ENCODE measurements around the gene AOX1. TPM values are rescaled to one million over a fixed set of nuclear protein-coding genes. Genes with fewer than 3 reads are reported as not detected.

AOX1 gene
- total and polyA plus RNA-seq, 10 of the 15 experiments (the other 5 are each of a cell fraction or from before 2014, with no cell fraction given): 0.03 to 0.56 (median 0.19) TPM; not detected in 6

DNA sequence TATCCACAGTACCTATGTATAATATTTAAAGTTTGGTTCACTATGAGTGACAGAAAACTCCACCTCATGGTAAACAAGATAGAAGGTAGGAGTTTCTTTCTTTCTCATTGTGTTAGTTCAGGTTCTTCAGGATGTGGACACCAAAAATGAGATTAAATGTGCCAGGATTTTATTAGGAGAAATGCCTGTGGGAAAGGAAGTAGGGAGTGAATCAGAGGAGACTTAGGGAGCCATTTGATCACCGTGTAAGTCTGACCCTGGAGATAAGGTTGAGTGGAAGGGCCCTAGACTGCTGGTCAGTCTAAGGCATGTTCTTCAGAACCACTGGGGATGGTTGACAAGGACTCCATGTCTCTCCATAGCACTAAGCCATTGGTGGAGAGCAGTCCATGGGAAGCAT lies 8.1 kb downstream of the AOX1 start:
- Histone ChIP-seq H3K27me3 (replicated peaks in 1 of 2; ENCODE audit: control insufficient read depth in 2 of 2, insufficient read depth in 2 of 2, low read length in 1 of 2) (0 out of 4 replicates have a peak, but pooled peaks cover 0 to 6% of the 10 kb centered on the region in 2 experiments), H3K27ac (ENCODE audit: control insufficient read depth, insufficient read depth) (no peak overlapping the region), H3K36me3 (ENCODE audit: control insufficient read depth in 2 of 2, insufficient read depth in 2 of 2, low read length in 1 of 2) (no peaks in the 10 kb centered on the region), H3K4me2 (ENCODE audit: control insufficient read depth, insufficient read depth) (no peak overlapping the region), H2AFZ (ENCODE audit: control insufficient read depth, low read depth, low read length) (no peak overlapping the region), H4K20me1 (ENCODE audit: control insufficient read depth, insufficient read depth) (no peaks in the 10 kb centered on the region), H3K9ac (ENCODE audit: control insufficient read depth, insufficient read depth, low read length) (no peak overlapping the region), H3K79me2 (ENCODE audit: control insufficient read depth, insufficient read depth, low read length) (no peaks in the 10 kb centered on the region), H3K4me3 (no peak overlapping the region), H3K4me1 (ENCODE audit: control insufficient read depth, insufficient read depth, low read length) (no peaks in the 10 kb centered on the region), H3K9me3 (replicated peaks; ENCODE audit: control insufficient read depth, insufficient read depth, low read length) (no peaks in the 10 kb centered on the region)
- CTCF ChIA-PET: no interaction called here
- FAIRE-seq: no peak
- no peak for ATAC-seq
- 36% methylated on average over 1 of the region's 1 CpG for WGBS (ENCODE audit: insufficient coverage, insufficient replicate concordance, low lambda C conversion rate, missing lambda C conversion rate)
- SMC1A ChIA-PET (ENCODE audit: uncharacterized antibody, unreplicated experiment): no interaction called here
- TF ChIP-seq ESRRA (IDR thresholded peaks at IDR 0.05; ENCODE audit: low read length) (no peak), CTCF (IDR thresholded peaks at IDR 0.05 in 2 of 3, conservative IDR thresholded peaks at IDR 0.05 in 1 of 3; ENCODE audit: control insufficient read depth in 2 of 3, extremely low read depth in 1 of 3, insufficient read depth in 1 of 3, low read depth in 3 of 3, low read length in 3 of 3) (no peak), BACH1 (IDR thresholded peaks at IDR 0.05; ENCODE audit: borderline replicate concordance) (no peak), CHD1 (IDR thresholded peaks at IDR 0.05; ENCODE audit: low read depth, low read length) (no peak), SUPT20H (IDR thresholded peaks at IDR 0.05; ENCODE audit: borderline replicate concordance, control insufficient read depth, low read depth, low read length) (no peak), MTA2 (IDR thresholded peaks at IDR 0.05; ENCODE audit: low read depth) (no peak), HCFC1 (IDR thresholded peaks at IDR 0.05; ENCODE audit: low read length) (no peak), YBX1 (IDR thresholded peaks at IDR 0.05) (no peak), PAX5 (IDR thresholded peaks at IDR 0.05; ENCODE audit: borderline replicate concordance, low read depth, low read length) (no peak), EP300 (IDR thresholded peaks at IDR 0.05; ENCODE audit: borderline replicate concordance in 1 of 2, control insufficient read depth in 1 of 2, low read depth in 2 of 2, low read length in 2 of 2) (no peak), SPI1 (IDR thresholded peaks at IDR 0.05; ENCODE audit: borderline replicate concordance, insufficient read depth, low read depth, low read length) (no peak)
- TF ChIP-seq, protein P1, sequence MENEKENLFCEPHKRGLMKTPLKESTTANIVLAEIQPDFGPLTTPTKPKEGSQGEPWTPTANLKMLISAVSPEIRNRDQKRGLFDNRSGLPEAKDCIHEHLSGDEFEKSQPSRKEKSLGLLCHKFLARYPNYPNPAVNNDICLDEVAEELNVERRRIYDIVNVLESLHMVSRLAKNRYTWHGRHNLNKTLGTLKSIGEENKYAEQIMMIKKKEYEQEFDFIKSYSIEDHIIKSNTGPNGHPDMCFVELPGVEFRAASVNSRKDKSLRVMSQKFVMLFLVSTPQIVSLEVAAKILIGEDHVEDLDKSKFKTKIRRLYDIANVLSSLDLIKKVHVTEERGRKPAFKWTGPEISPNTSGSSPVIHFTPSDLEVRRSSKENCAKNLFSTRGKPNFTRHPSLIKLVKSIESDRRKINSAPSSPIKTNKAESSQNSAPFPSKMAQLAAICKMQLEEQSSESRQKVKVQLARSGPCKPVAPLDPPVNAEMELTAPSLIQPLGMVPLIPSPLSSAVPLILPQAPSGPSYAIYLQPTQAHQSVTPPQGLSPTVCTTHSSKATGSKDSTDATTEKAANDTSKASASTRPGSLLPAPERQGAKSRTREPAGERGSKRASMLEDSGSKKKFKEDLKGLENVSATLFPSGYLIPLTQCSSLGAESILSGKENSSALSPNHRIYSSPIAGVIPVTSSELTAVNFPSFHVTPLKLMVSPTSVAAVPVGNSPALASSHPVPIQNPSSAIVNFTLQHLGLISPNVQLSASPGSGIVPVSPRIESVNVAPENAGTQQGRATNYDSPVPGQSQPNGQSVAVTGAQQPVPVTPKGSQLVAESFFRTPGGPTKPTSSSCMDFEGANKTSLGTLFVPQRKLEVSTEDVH (IDR thresholded peaks at IDR 0.05; ENCODE audit: low read depth, partially characterized antibody): no peak
- no TSS peak for BruUV-seq (replicated peaks)
- no peak for DNase-seq (ENCODE audit: low read depth, low spot score)
- POLR2A ChIA-PET: no interaction called here
- in situ Hi-C loops (cut with MboI) (no loop called here), intact Hi-C loops (cut with micrococcal nuclease; ENCODE audit: unreplicated experiment) (no loop called here)
- RAD21 ChIA-PET (ENCODE audit: unreplicated experiment): no interaction called here

All from GM12878 (cell line).